Smooth muscle cell (in vitro differentiated cells): Measurements from ENCODE around the gene REM2. TPM values are rescaled to one million over a fixed set of nuclear protein-coding genes. Genes with fewer than 3 reads are reported as not detected.

Source experiments
- DNase-seq: peaks from one replicate; lab custom pipeline; 2025; ENCODE audit not compliant: unreplicated experiment; lab: John Stamatoyannopoulos, UW
- H2AFZ ChIP-seq: fragments of 200-600 bp; sonication (generic); 2 replicates; pipeline ENCODE4 v1.6.0; 2016; ENCODE audit warnings: antibody characterized with exemption, low read depth, mild to moderate bottlenecking
- H3F3A ChIP-seq: fragments of 200-600 bp; sonication (generic); 2 replicates; pipeline ENCODE4 v1.6.0; 2017; ENCODE audit warnings: antibody characterized with exemption, low read depth
- H3K27ac ChIP-seq: fragments of 200-600 bp; sonication (generic); 2 replicates; pipeline ENCODE4 v1.5.1; 2016; ENCODE audit warnings: low read depth, mild to moderate bottlenecking
- H3K27me3 ChIP-seq: fragments of 200-600 bp; sonication (generic); 2 replicates; pipeline ENCODE4 v1.6.1; 2016; ENCODE audit warnings: low read depth, mild to moderate bottlenecking
- H3K36me3 ChIP-seq: fragments of 200-600 bp; sonication (generic); 2 replicates; pipeline ENCODE4 v1.5.1; 2016; ENCODE audit warnings: low read depth
- H3K4me1 ChIP-seq: fragments of 200-600 bp; sonication (generic); 2 replicates; pipeline ENCODE4 v1.5.1; 2016; ENCODE audit warnings: low read depth
- H3K4me2 ChIP-seq: fragments of 200-600 bp; sonication (generic); 2 replicates; pipeline ENCODE4 v1.6.0; 2016; ENCODE audit warnings: mild to moderate bottlenecking
- H3K4me3 ChIP-seq: fragments of 200-600 bp; sonication (generic); 2 replicates; pipeline ENCODE4 v1.5.1; 2016; ENCODE audit warnings: mild to moderate bottlenecking
- H3K79me2 ChIP-seq: fragments of 200-600 bp; sonication (generic); 2 replicates; pipeline ENCODE4 v1.6.0; 2016; ENCODE audit warnings: low read depth, mild to moderate bottlenecking
- H3K9ac ChIP-seq: fragments of 200-600 bp; sonication (generic); 2 replicates; pipeline ENCODE4 v1.6.0; 2016; ENCODE audit warnings: low read depth
- H3K9me3 ChIP-seq: fragments of 200-600 bp; sonication (generic); replicated peaks from 2 replicates; pipeline ENCODE4 v1.5.1; 2016; ENCODE audit warnings: low read depth
- H4K20me1 ChIP-seq: fragments of 200-600 bp; sonication (generic); 2 replicates; pipeline ENCODE4 v1.6.0; 2016; ENCODE audit warnings: low read depth
- CTCF ChIP-seq: fragments of 200-600 bp; sonication (generic); IDR thresholded peaks from 2 replicates; pipeline ENCODE4 v1.5.1; 2017; ENCODE audit warnings: borderline replicate concordance, mild to moderate bottlenecking, antibody characterized with exemption; ENCODE audit not compliant: insufficient read depth, poor library complexity, severe bottlenecking
- WGBS: methylation state at CpG from one replicate; pipeline ENCODE4 v1.1.7; 2016; ENCODE audit warnings: low lambda C conversion rate; 5-methylcytosine and 5-hydroxymethylcytosine counted together
- polyA plus RNA-seq: library from polyadenylated mRNA; unstranded; fragments of >200 nt; fragmentation: Nextera tagmentation; extraction: Ambion mirVana; gene quantifications from 2 replicates; pipeline ENCODE4 v1.2.1, GENCODE V29; 2016
- total RNA-seq: library from RNA; depleted of rRNA; stranded (reverse); fragments of >200 nt; gene quantifications from 2 replicates; pipeline ENCODE4 v1.2.3, GENCODE V29; 2014

The REM2 gene
- total and polyA plus RNA-seq, 2 experiments from 2014 or later = 1.6 to 2.6 TPM

GRCh38 chr14:22870811-22871223, 12.2 kb upstream of the REM2 start:
- no peak for TF ChIP-seq CTCF
- Histone ChIP-seq H3K36me3 (no peaks in the 10 kb centered on the region), H4K20me1 (no peaks in the 10 kb centered on the region), H2AFZ (peak overlapping the region; percentile 87), H3K9me3 (no peaks in the 10 kb centered on the region), H3K4me3 (peak overlapping the region; percentile 79), H3K79me2 (peaks cover 12% of the 10 kb centered on the region), H3K27ac (peak overlapping the region; percentile 90), H3K9ac (peak overlapping the region; percentile 82), H3F3A (peaks cover 11% of the 10 kb centered on the region), H3K27me3 (no peaks in the 10 kb centered on the region), H3K4me2 (peak overlapping the region; percentile 88), H3K4me1 (peaks cover 12% of the 10 kb centered on the region)
- no peak for DNase-seq
- 8% methylated on average over 1 of the region's 1 CpG for WGBS

- peak within 1 kb of the TSS; percentile 79 for H3K4me3 ChIP-seq
- H3K4me2 ChIP-seq = peak within 1 kb of the TSS; percentile 88
- no peak for TF ChIP-seq CTCF
- H4K20me1 ChIP-seq = no peaks in the 10 kb centered on the region
- H3K27ac ChIP-seq = peak within 1 kb of the TSS; percentile 90
- H3K79me2 ChIP-seq = peaks cover 12% of the 10 kb centered on the region
- no peaks in the 10 kb centered on the region for H3K9me3 ChIP-seq
- H3K4me1 ChIP-seq = peaks cover 12% of the 10 kb centered on the region
- H3F3A ChIP-seq = peaks cover 11% of the 10 kb centered on the region
- peak within 1 kb of the TSS; percentile 82 for H3K9ac ChIP-seq
- H3K36me3 ChIP-seq = no peaks in the 10 kb centered on the region
- under 1% methylated on average over 41 of the region's 50 CpGs for WGBS
- peak within 1 kb of the TSS; percentile 87 for H2AFZ ChIP-seq
- no peaks in the 10 kb centered on the region for H3K27me3 ChIP-seq
- DNase-seq = peak; percentile 74
Measured at GRCh38 chr14:22871224-22872032, 11.6 kb upstream of the REM2 start, which contains the start of gene LRP10. LRP10 (plus strand) TSS chr14:22871740; CDS start chr14:22872304, 564 bp downstream.

DNA sequence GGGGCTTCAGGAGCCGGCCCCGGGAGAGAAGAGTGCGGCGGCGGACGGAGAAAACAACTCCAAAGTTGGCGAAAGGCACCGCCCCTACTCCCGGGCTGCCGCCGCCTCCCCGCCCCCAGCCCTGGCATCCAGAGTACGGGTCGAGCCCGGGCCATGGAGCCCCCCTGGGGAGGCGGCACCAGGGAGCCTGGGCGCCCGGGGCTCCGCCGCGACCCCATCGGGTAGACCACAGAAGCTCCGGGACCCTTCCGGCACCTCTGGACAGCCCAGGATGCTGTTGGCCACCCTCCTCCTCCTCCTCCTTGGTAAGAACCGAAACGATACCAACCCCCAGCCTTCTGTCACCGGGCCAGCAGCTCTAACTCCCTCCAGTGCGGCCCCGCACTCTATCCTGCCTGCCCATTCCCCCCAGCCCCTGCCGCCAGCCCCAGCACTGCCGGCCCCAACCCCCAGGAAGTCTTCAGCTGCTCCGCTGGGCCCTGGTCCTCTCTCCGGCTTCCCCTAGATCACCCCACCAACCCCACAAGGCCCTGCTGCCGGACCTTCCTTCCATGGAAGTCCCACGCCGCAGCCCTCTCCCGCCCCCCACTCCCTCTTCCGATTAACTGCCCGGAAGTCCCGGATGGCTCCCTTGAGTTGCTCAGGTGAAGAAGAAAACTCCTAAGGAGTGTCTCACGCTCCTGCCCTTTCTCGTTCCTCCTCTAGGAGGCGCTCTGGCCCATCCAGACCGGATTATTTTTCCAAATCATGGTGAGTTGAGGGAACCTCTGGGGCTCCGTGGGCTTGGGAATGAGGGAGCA, 10.8 kb upstream of the REM2 start:
- peak overlapping the region; percentile 90 for H3K27ac ChIP-seq
- H2AFZ ChIP-seq = peak overlapping the region; percentile 87
- H4K20me1 ChIP-seq = no peaks in the 10 kb centered on the region
- H3K4me2 ChIP-seq = peak overlapping the region; percentile 88
- peaks cover 12% of the 10 kb centered on the region for H3K4me1 ChIP-seq
- DNase-seq = peak; percentile 74
- peak overlapping the region; percentile 79 for H3K4me3 ChIP-seq
- H3F3A ChIP-seq = peaks cover 11% of the 10 kb centered on the region
- WGBS = under 1% methylated on average over 12 of the region's 45 CpGs
- no peaks in the 10 kb centered on the region for H3K9me3 ChIP-seq
- no peaks in the 10 kb centered on the region for H3K27me3 ChIP-seq
- H3K79me2 ChIP-seq = peaks cover 12% of the 10 kb centered on the region
- H3K9ac ChIP-seq = peak overlapping the region; percentile 82
- no peaks in the 10 kb centered on the region for H3K36me3 ChIP-seq
- peak; percentile 96 for TF ChIP-seq CTCF
